HepG2 (cell line): ENCODE results near the gene KIAA0232. TPM values are rescaled to one million over a fixed set of nuclear protein-coding genes. Genes with fewer than 3 reads are reported as not detected.
A peak's percentile ranks its signal among the peaks of the same experiment; 100 is the strongest.

Experiments used
- ATAC-seq: fragments of 200-7000 bp; cut with Tn5 transposase; 3 replicates; pipeline ENCODE4 v1.9.1; 2020; ENCODE audit warnings: mild to moderate bottlenecking, moderate library complexity
- BruUV-seq: library from RNA; stranded (reverse); fragments of 400-500 nt; replicated peaks from 2 replicates; lab custom pipeline; 2021; lab: Mats Ljungman, UMichigan
- CTCF ChIA-PET: fragments of 300-600 bp; formaldehyde crosslinking; extraction: SDS; loops from one replicate; lab custom pipeline; 2021; ENCODE audit warnings: low total read pairs, inconsistent platforms, low intra/inter-chr PET ratio; lab: Yijun Ruan, JAX
- POLR2A ChIA-PET: fragments of 350-600 bp; sonication (Branson Sonifier 250); formaldehyde crosslinking; loops from one replicate; lab custom pipeline; 2020; ENCODE audit warnings: antibody characterized with exemption, inconsistent platforms; lab: Yijun Ruan, JAX
- DNase-seq: peaks from one replicate; pipeline ENCODE4 v3.0.0-alpha.2; 2015; ENCODE audit warnings: low spot score
- FAIRE-seq: peaks from 3 replicates; lab custom pipeline; 2011; peaks lifted over from hg19 to GRCh38; lab: Jason Lieb, UNC
- H2AFZ ChIP-seq: one replicate; pipeline ENCODE4 v1.6.1; 2011; ENCODE audit warnings: low read length, inconsistent platforms
- H3K27ac ChIP-seq: fragments of 300-600 bp; 3 replicates; pipeline ENCODE4 v1.8.0; 2011; ENCODE audit warnings: mixed run types, mild to moderate bottlenecking, mixed read lengths, low read length, inconsistent platforms; ENCODE audit not compliant: insufficient read depth; ENCODE audit errors: extremely low read length
- H3K27me3 ChIP-seq, 2 experiments: fragments of 200-600 bp in 1 of 2; 2 replicates in 1 of 2; 3 replicates in 1 of 2; pipeline versions ENCODE4 v1.6.0 to v1.8.0; 2011; ENCODE audit warnings: low read length in 2 of 2, mild to moderate bottlenecking in 2 of 2, moderate library complexity in 2 of 2, inconsistent platforms in 1 of 2; ENCODE audit not compliant: insufficient read depth in 2 of 2, control insufficient read depth in 1 of 2
- H3K36me3 ChIP-seq, 2 experiments: fragments of 200-600 bp in 1 of 2; replicated peaks in 1 of 2; 2 replicates in 1 of 2; 3 replicates in 1 of 2; pipeline versions ENCODE4 v1.5.1 to v1.8.0; 2011; ENCODE audit warnings: low read length in 2 of 2, inconsistent platforms in 1 of 2; ENCODE audit not compliant: insufficient read depth in 2 of 2, control insufficient read depth in 1 of 2
- H3K4me1 ChIP-seq: 2 replicates; pipeline ENCODE4 v1.5.1; 2012; ENCODE audit warnings: low read length, inconsistent platforms; ENCODE audit not compliant: insufficient read depth
- H3K4me2 ChIP-seq: 2 replicates; pipeline ENCODE4 v1.6.0; 2011; ENCODE audit warnings: low read depth, low read length, inconsistent platforms
- H3K4me3 ChIP-seq, 3 experiments: fragments of 200-600 bp in 1 of 3; sonication (generic), shearing (Covaris generic) in 1 of 3; replicated peaks in 1 of 3; 2 replicates each; pipeline ENCODE4 v1.5.1; 2011 to 2016; ENCODE audit warnings: low read length in 3 of 3, inconsistent platforms in 2 of 3, low read depth in 2 of 3, mild to moderate bottlenecking in 2 of 3, control low read depth in 1 of 3, mixed read lengths in 1 of 3; ENCODE audit not compliant: insufficient read depth in 1 of 3
- H3K79me2 ChIP-seq: one replicate; pipeline ENCODE4 v1.6.1; 2011; ENCODE audit warnings: low read length, inconsistent platforms; ENCODE audit not compliant: insufficient read depth
- H3K9ac ChIP-seq: 2 replicates; pipeline ENCODE4 v1.6.0; 2011; ENCODE audit warnings: mild to moderate bottlenecking, low read depth, low read length, inconsistent platforms; ENCODE audit not compliant: insufficient read depth
- H3K9me3 ChIP-seq: 2 replicates; pipeline ENCODE4 v1.5.1; 2012; ENCODE audit warnings: mild to moderate bottlenecking, low read length
- H4K20me1 ChIP-seq: 2 replicates; pipeline ENCODE4 v1.6.0; 2011; ENCODE audit warnings: inconsistent platforms, mild to moderate bottlenecking, low read length, moderate library complexity; ENCODE audit not compliant: insufficient read depth
- ASH2L ChIP-seq: fragments of 300-600, 200-600 bp; sonication (generic); IDR thresholded peaks from 2 replicates; pipeline ENCODE4 v1.7.0; 2017; ENCODE audit warnings: low read depth, mild to moderate bottlenecking, moderate library complexity, mixed read lengths, low read length; ENCODE audit not compliant: insufficient read length
- CREM ChIP-seq, 2 experiments: sonication (generic) in 1 of 2; formaldehyde crosslinking in 1 of 2; IDR thresholded peaks; 2 replicates each; pipeline versions ENCODE4 v1.4.0 to v1.6.1; 2016 to 2020; ENCODE audit warnings: antibody characterized with exemption in 1 of 2, mild to moderate bottlenecking in 1 of 2, missing genetic modification reagents in 1 of 2
- HDAC1 ChIP-seq: sonication (generic); formaldehyde crosslinking; IDR thresholded peaks from 2 replicates; pipeline ENCODE4 v1.5.1; 2020; ENCODE audit warnings: mild to moderate bottlenecking, missing genetic modification reagents
- HMG20A ChIP-seq: IDR thresholded peaks from 2 replicates; pipeline ENCODE4 v1.6.1; 2016; ENCODE audit warnings: borderline replicate concordance
- MXI1 ChIP-seq: IDR thresholded peaks from 3 replicates; pipeline ENCODE4 v1.6.1; 2012; ENCODE audit warnings: low read depth, low read length, inconsistent platforms, borderline replicate concordance
- NR0B2 ChIP-seq: sonication (generic); formaldehyde crosslinking; IDR thresholded peaks from 2 replicates; pipeline ENCODE4 v1.4.0; 2020; ENCODE audit warnings: mild to moderate bottlenecking, missing genetic modification reagents
- PHF20 ChIP-seq: sonication (generic); formaldehyde crosslinking; IDR thresholded peaks from 2 replicates; pipeline ENCODE4 v1.5.0; 2020; ENCODE audit warnings: mild to moderate bottlenecking, missing genetic modification reagents
- RFXAP ChIP-seq: sonication (generic); formaldehyde crosslinking; IDR thresholded peaks from 2 replicates; pipeline ENCODE4 v1.4.0; 2020; ENCODE audit warnings: missing genetic modification reagents, borderline replicate concordance
- SNAPC2 ChIP-seq: sonication (generic); formaldehyde crosslinking; IDR thresholded peaks from 2 replicates; pipeline ENCODE4 v1.8.1; 2022; ENCODE audit warnings: mild to moderate bottlenecking, missing genetic modification reagents
- ZNF333 ChIP-seq: sonication (generic); formaldehyde crosslinking; IDR thresholded peaks from 2 replicates; pipeline ENCODE4 v1.4.0; 2020; ENCODE audit warnings: mild to moderate bottlenecking, missing genetic modification reagents, borderline replicate concordance
- ZNF552 ChIP-seq: sonication (generic); formaldehyde crosslinking; IDR thresholded peaks from 2 replicates; pipeline ENCODE4 v1.9.0; 2022; ENCODE audit warnings: missing genetic modification reagents, mild to moderate bottlenecking, borderline replicate concordance
- ZNF772 ChIP-seq: sonication (generic); formaldehyde crosslinking; IDR thresholded peaks from 2 replicates; pipeline ENCODE4 v1.5.0; 2020; ENCODE audit warnings: mild to moderate bottlenecking, missing genetic modification reagents
- WGBS: methylation state at CpG from one replicate; pipeline ENCODE4 v1.1.6; 2017; ENCODE audit warnings: low lambda C conversion rate; 5-methylcytosine and 5-hydroxymethylcytosine counted together
- in situ Hi-C: cut with HindIII; loops from 2 replicates; pipeline ENCODE4 v1.10.0; 2017; ENCODE audit warnings: low pct_unique_long_range_greater_than_20kb; ENCODE audit not compliant: extremely low pct_ligation_motif_present
- intact Hi-C: fragments of 100-400 bp; cut with micrococcal nuclease; formaldehyde crosslinking; loops from one replicate; pipeline ENCODE4 v1.10.0; 2022; ENCODE audit not compliant: unreplicated experiment
- polyA plus RNA-seq, 8 experiments: library from polyadenylated mRNA; depleted of rRNA in 3 of 8; stranded (reverse) in 7 of 8; unstranded in 1 of 8; fragments of >200 nt; fragmentation: Illumina TruSeq in 4 of 8; extraction: Trizol in 4 of 8; gene quantifications; 2 replicates each; pipeline versions ENCODE4 v1.2.1 to v1.2.3, GENCODE V29; 2011 to 2016; ENCODE audit warnings: low read depth in 4 of 8, missing spikeins in 1 of 8, mixed read lengths in 1 of 8; ENCODE audit not compliant: insufficient read depth in 1 of 8
- total RNA-seq, 5 experiments: library from RNA; depleted of rRNA; stranded (reverse); fragments of >200 nt; fragmentation: Illumina TruSeq; extraction: Trizol; gene quantifications; 2 replicates each; pipeline ENCODE4 v1.2.3, GENCODE V29; 2016; ENCODE audit warnings: low read depth in 1 of 5
- TF ChIP-seq, protein P1 (sequence below): sonication (generic); formaldehyde crosslinking; IDR thresholded peaks from 2 replicates; pipeline ENCODE4 v1.5.0; 2020; ENCODE audit warnings: mild to moderate bottlenecking, missing genetic modification reagents
- TF ChIP-seq, protein P2 (sequence below): sonication (generic); formaldehyde crosslinking; IDR thresholded peaks from 2 replicates; pipeline ENCODE4 v1.5.0; 2020; ENCODE audit warnings: mild to moderate bottlenecking, missing genetic modification reagents
- TF ChIP-seq, protein P3 (sequence below): sonication (generic); formaldehyde crosslinking; IDR thresholded peaks from 2 replicates; pipeline ENCODE4 v1.4.0; 2020; ENCODE audit warnings: mild to moderate bottlenecking, missing genetic modification reagents

Gene KIAA0232
- total and polyA plus RNA-seq, 2 of the 13 experiments (the other 11 are each of a cell fraction or from before 2014, with no cell fraction given) = 7.8 to 17.1 TPM

DNA sequence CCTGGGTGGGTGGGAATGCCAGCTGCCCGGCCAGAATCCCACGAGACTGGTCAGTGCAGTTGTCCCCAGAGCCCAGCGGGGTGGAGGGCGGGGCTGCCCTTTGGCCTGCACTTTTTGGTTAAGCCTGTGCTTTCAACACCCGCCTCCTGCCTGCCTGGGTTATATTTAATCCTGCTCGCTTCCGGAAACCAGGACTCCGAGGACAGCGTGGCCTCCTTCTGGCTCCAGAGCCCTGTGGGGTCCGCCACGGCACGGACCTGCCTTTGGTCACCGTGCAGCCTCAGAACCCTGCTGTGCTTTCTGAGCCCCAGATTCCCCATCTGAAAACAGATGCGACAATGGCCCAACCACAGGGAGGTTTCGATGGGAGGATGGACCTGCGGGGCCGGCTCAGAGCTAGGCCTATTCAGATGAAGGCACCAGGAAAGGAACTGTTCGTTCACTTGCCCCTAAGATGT lies 29.4 kb upstream of the KIAA0232 start:
- Histone ChIP-seq H3K9ac (peak overlapping the region; percentile 75), H3K79me2 (no peaks in the 10 kb centered on the region), H2AFZ (no peak overlapping the region), H3K4me3 (peak overlapping the region; percentile 64 to 68 (median 66)), H3K27me3 (no peaks in the 10 kb centered on the region; a peak in 1 of 5 replicates), H3K4me2 (peak overlapping the region; percentile 89), H3K27ac (peak overlapping the region; percentile 83), H3K9me3 (no peaks in the 10 kb centered on the region), H3K4me1 (peaks cover 76% of the 10 kb centered on the region), H4K20me1 (no peaks in the 10 kb centered on the region), H3K36me3 (no peaks in the 10 kb centered on the region)
- FAIRE-seq (peak; percentile 37), DNase-seq (peak; percentile 80), ATAC-seq (peak; percentile 26)
- WGBS = 2% methylated on average over 15 of the region's 18 CpGs
- in situ Hi-C loops = no loop called here
- POLR2A ChIA-PET = interaction anchor here (0.6 to 9.9 kb wide), 9 partner anchors 10 to 60 kb away, joined by 3 to 207 read pairs (median 3); no protein-coding TSS in a partner anchor
- intact Hi-C loops = loop anchor here (2.0 kb wide), 2 partner anchors 20 to 26 kb away; no protein-coding TSS in a partner anchor
- BruUV-seq = no TSS peak
- CTCF ChIA-PET = no interaction called here
- TF ChIP-seq, protein P1, sequence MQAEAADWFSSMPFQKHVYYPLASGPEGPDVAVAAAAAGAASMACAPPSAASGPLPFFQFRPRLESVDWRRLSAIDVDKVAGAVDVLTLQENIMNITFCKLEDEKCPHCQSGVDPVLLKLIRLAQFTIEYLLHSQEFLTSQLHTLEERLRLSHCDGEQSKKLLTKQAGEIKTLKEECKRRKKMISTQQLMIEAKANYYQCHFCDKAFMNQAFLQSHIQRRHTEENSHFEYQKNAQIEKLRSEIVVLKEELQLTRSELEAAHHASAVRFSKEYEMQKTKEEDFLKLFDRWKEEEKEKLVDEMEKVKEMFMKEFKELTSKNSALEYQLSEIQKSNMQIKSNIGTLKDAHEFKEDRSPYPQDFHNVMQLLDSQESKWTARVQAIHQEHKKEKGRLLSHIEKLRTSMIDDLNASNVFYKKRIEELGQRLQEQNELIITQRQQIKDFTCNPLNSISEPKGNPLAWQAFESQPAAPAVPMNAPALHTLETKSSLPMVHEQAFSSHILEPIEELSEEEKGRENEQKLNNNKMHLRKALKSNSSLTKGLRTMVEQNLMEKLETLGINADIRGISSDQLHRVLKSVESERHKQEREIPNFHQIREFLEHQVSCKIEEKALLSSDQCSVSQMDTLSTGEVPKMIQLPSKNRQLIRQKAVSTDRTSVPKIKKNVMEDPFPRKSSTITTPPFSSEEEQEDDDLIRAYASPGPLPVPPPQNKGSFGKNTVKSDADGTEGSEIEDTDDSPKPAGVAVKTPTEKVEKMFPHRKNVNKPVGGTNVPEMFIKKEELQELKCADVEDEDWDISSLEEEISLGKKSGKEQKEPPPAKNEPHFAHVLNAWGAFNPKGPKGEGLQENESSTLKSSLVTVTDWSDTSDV (CRISPR knock-in tag) = peak; percentile 50; the same call in 1 of the 2 replicates
- TF ChIP-seq CREM (IDR thresholded peaks at IDR 0.05) (peak; percentile 45), CREM (CRISPR knock-in tag; IDR thresholded peaks at IDR 0.05) (no peak), RFXAP (CRISPR knock-in tag) (peak; percentile 89), HDAC1 (CRISPR knock-in tag) (peak; percentile 82), NR0B2 (CRISPR knock-in tag) (peak; percentile 51; the same call in 1 of the 2 replicates), MXI1 (peak; percentile 67; the same call in 1 of the 3 replicates), PHF20 (peak; percentile 68), ZNF333 (CRISPR knock-in tag) (0 out of 2 replicates have a peak, but pooled peaks have one; percentile 46), ZNF772 (CRISPR knock-in tag) (peak; percentile 60; the same call in 1 of the 2 replicates), ZNF552 (CRISPR knock-in tag) (0 out of 2 replicates have a peak, but pooled peaks have one; percentile 38), SNAPC2 (peak; percentile 44; the same call in 1 of the 2 replicates), ASH2L (peak; percentile 30), HMG20A (CRISPR knock-in tag) (0 out of 2 replicates have a peak, but pooled peaks have one; percentile 29)
- TF ChIP-seq, protein P2, sequence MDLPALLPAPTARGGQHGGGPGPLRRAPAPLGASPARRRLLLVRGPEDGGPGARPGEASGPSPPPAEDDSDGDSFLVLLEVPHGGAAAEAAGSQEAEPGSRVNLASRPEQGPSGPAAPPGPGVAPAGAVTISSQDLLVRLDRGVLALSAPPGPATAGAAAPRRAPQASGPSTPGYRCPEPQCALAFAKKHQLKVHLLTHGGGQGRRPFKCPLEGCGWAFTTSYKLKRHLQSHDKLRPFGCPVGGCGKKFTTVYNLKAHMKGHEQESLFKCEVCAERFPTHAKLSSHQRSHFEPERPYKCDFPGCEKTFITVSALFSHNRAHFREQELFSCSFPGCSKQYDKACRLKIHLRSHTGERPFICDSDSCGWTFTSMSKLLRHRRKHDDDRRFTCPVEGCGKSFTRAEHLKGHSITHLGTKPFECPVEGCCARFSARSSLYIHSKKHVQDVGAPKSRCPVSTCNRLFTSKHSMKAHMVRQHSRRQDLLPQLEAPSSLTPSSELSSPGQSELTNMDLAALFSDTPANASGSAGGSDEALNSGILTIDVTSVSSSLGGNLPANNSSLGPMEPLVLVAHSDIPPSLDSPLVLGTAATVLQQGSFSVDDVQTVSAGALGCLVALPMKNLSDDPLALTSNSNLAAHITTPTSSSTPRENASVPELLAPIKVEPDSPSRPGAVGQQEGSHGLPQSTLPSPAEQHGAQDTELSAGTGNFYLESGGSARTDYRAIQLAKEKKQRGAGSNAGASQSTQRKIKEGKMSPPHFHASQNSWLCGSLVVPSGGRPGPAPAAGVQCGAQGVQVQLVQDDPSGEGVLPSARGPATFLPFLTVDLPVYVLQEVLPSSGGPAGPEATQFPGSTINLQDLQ (CRISPR knock-in tag) = peak; percentile 59; the same call in 1 of the 2 replicates
- TF ChIP-seq, protein P3, sequence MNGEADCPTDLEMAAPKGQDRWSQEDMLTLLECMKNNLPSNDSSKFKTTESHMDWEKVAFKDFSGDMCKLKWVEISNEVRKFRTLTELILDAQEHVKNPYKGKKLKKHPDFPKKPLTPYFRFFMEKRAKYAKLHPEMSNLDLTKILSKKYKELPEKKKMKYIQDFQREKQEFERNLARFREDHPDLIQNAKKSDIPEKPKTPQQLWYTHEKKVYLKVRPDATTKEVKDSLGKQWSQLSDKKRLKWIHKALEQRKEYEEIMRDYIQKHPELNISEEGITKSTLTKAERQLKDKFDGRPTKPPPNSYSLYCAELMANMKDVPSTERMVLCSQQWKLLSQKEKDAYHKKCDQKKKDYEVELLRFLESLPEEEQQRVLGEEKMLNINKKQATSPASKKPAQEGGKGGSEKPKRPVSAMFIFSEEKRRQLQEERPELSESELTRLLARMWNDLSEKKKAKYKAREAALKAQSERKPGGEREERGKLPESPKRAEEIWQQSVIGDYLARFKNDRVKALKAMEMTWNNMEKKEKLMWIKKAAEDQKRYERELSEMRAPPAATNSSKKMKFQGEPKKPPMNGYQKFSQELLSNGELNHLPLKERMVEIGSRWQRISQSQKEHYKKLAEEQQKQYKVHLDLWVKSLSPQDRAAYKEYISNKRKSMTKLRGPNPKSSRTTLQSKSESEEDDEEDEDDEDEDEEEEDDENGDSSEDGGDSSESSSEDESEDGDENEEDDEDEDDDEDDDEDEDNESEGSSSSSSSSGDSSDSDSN (CRISPR knock-in tag) = peak; percentile 79
